IPS DF 4.7 (cell line): Measurements from ENCODE around the gene BTBD9.
"Not testable (repeated sequence)": the region's sequence is repeated elsewhere in the genome, so short reads cannot be mapped to it uniquely, and the experiment has no call there.

ENCODE experiments used
- DNase-seq: peaks from one replicate; pipeline ENCODE4 v3.0.0-alpha.2; 2013; ENCODE audit warnings: low spot score; ENCODE audit errors: extremely low read depth

BTBD9 gene

DNA sequence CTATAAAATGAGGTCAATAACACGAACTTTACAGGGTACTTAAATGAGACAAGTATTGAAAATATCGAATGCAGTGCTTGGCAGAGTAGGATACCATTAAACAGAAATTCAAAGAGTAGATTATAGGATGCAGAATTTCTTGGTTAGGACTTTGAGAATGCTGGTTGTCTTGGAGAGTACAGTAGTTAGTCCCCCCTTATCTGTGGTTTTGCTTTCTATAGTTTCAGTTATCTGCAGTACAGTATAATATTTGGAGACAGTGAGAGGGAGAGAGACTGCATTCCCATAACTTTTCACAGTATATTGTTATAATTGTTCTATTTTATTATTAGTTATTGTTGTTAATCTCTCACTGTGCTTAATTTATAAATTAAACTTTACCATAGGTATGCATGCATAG, 290.5 kb downstream of the BTBD9 start:
- DNase-seq: no peak

DNA sequence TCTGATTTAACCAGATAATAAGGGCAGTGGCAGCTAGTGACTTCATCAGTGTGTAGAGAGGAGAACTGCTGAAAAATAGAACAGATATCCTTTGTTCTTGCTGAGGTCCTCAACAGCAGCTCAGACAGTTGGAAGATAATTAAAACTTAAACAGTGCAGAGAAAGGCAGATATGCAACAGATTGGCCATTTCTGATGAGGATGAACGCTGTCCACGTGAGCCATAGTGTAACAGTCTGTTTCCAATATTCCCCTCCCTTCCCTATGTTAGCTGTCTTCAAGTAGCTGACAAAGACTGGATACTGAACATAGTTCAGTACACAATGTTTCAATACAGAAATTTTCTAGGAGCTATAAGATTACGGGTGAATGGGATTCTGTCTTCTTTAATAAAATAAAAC, 291.4 kb downstream of the BTBD9 start:
- no peak for DNase-seq

DNA sequence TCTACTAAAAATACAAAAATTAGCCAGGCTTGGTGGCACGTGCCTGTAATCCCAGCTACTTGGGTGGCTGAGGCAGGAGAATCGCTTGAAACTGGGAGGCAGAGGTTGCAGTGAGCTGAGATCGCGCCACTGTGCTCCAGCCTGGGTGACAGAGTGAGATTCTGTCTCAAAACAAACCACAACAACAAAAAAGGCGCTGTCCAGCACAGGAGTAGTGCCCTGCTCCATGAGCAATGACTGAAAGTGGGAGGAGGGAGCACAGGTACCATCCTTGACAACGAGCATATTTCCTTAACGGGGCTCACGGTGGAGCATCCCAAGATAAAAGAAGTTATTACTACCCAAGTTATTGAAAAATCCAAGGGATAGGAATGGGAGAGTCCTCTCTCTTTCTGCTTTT, 291.9 kb downstream of the BTBD9 start:
- DNase-seq: not testable (repeated sequence)

DNA sequence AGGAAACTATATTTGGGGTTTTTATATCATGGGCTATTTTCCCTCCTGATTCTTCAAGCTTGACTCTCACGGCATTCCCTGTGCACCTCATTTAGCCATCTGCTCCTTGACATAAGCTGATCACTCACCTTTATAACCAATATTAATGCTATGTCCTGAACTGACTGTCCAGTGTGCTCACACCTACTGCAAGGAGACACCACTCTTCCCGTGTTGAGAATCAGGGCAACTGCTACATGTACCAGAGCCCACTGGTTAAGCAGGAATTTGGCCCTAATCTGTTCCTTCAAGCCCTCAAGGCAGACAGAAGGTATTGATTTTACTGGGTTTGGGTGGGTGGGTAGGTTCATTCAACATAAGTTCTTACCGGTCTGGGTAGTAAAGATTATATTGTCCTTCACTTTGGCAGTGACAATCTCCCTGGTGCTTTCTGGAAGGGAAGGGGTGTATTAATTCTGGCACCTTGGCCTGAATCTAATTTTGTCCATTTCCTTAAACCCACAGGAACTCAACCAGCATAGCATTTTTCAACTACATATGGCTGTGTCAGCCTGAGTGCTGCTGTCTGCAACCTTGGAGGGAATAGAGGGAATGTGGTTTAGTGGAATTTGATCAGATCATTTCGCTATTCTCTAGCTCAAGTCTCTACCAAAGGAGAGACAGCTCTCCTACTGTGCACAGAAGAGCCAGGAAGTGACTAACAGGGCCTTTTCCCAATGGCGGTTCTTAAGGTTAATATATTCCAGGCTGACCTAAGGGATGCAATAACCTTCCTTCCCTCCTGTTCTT, 293.2 kb downstream of the BTBD9 start:
- peak; percentile 33 for DNase-seq

DNA sequence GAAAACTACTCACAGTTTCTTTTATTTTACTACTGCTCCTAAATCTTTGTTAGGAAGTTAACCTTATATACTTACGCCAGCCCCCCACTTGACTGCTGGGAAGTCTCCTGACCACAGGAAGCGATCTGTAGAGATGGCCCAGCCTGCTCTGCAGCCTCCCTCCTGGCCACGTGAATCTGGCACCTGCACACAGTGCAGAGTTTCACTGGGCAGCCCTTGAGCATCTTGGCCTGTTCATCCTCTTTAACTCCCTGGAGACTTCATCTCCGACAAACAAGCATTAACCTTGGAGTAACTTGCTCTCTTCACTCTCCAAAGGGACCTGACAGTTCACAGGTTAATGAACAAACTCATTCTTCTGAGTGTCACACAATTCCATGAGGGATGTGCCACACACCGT, 294.1 kb downstream of the BTBD9 start:
- no peak for DNase-seq

DNA sequence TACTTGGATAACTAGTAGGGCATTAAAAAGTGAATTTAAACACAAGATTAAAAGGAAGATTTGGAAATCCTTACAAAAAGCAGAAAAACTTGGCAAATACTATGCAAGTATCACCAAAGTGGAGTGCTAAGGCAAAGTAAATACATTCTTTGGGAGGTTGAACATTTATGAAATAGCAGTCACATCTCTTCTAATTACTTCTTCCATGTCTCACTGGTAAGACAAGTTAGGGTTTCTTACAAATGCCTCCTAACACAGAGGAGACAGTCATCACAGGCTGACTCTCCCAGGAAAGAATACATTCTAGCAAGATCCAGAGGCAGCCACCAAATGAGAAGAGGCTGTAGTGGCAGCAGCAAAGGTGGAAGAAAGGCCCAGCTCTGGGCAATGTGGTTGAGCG, 298.2 kb downstream of the BTBD9 start:
- no peak for DNase-seq

DNA sequence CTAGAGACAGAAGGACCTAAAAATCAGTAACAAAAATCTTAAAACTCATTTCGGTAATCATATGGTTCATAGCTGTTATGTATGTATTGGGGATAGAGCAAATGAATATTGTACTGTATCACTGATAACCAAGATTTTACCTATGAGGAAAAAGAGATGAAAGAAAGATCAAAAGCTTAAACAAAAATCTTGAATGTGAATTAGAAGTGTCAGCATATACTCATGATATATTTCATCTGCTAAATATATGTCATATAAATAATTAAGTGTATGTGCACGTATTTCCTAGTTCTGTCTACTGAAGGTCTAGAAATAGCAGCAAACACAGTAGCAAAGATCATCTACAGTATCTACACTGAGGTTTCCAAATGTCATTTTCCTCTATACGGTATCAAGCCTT, 299.8 kb downstream of the BTBD9 start:
- DNase-seq: no peak

DNA sequence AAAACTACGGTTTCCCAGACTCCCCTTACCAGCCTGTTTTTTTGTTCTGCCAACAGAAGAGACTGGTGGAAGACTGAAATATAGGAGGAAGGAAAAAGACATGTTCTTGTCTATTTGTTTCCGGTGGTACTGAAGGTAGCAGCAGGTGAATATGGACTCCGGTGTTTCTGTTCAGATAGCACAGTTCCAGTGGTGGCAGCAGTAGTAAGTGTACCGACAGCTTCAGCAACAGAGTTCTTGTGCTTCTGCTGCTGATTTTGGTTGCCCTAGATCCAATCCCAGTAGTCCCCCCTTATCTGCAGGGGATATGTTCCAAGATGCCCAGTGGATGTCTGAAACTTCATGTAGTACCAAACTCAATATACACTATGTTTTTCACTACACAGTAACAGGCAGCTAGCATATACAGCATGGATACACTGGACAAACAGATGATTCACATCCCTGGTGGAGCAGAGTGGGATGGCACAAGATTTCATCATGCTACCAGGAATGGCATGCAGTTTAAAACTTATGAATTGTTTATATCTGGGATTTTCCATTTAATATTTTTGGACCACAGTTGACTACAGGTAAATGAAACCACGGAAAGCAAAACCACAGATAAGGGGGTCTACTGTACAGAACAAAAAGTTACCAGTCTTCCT, 301.8 kb downstream of the BTBD9 start:
- DNase-seq: no peak

DNA sequence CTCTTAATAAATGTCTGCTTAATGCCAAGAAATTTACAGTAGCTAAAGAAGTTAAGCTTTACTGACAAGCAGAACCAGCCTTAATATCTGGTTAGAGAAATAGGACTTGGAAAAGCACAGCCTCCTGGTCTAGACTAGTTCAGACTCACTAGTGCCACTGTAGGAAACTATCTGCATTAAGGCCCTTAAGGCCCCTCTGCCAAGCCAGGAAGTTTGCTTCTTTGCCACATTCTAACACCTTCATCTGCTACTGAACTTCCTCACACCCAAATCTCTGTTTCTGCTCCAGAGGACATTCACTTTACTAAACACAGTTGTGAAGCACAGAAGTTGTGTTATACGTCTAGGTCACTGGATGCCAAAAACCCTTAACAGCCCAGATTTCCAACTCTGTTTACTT, 302.8 kb downstream of the BTBD9 start:
- no peak for DNase-seq

DNA sequence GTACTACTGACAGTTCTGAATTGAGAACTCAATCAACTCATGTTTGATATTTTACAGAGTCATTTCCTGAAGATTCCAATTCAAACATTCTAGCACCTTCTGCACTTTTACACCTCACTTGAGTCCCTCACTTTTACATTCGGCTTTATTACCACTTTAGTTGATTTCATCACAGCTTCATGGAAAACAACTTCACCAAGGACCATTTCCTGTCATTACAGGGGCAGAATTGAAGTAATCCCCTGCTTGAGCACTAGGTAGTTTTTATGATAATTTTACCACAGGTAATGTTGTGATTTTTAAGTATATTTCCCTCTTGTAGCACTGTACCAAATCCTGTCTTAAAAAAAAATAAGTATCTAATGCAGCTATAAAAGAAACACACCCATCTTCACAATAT, 312.9 kb downstream of the BTBD9 start:
- no peak for DNase-seq

DNA sequence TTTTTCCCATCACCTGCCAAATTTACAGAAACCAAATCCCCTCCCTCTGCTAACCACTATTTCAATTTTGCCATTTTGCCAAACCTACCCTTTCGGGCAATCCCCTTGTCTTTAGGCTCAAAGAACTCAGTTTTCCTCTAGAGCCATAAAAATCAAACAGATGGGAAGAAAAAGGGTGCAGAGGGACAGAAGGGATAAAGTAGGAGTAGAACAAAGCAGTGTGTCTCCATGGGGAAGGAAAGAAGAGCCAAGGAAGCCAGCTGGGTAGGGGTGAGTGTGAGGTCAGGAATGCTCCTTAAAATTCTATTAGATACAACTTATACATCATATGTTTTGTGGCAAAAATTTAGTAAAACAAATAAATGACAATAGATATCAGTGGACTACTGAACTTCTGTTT, 316.5 kb downstream of the BTBD9 start:
- DNase-seq: no peak

DNA sequence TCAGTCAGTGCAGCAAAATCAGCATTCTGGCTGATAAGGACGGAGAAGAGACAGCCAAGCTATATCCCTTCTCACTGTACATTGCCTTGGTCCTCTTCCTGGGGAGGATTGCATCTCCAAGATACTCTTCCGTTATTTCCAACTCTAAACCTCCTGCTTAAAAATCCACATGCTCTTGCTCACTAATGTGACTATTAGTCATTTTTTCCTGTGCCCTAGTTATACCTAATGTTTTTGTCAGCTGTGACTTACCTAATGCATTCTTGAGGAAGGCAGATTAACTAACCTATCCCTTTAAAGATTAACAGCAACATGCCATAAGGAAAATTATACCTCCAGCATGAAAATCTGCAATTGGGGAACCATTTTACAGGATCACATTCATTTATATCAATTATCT, 317.6 kb downstream of the BTBD9 start:
- DNase-seq: no peak

DNA sequence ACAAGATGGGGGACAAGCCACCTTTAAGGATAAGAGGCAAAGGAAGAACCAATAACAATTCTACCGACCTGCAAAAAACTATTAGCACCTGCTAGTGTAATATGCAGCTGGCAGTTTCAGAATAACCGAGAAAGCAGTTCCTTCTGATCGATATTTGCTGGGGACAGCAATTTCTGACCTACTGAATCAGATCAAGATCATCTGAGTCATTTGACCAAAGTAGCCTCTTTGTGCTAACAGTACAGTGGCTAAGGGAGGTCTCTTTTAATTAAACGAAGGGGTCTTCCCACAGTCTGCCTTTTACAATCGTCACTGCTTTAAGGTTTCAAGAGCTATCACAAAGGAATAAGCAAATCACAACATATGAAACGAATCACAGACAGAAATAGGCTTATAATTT, 318.9 kb downstream of the BTBD9 start:
- DNase-seq: no peak

DNA sequence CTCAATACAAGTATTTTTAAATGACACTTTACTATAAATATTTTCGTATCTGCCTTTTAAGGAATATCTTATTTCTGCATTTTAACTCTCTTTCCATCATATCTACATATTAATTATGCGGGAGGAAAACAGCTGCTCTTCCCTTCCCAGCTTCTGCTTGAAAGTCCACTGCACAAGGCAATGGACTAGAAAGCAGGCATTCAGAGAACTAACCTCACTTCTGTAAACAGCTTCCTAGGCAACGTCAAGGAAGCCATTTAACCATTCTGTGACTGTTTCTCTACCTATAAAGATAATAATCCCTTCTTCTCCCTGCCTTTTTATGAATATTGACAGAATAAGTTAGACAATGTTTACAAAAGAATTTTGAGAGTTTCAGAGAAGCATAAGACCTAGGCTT, 319.4 kb downstream of the BTBD9 start:
- DNase-seq: no peak

DNA sequence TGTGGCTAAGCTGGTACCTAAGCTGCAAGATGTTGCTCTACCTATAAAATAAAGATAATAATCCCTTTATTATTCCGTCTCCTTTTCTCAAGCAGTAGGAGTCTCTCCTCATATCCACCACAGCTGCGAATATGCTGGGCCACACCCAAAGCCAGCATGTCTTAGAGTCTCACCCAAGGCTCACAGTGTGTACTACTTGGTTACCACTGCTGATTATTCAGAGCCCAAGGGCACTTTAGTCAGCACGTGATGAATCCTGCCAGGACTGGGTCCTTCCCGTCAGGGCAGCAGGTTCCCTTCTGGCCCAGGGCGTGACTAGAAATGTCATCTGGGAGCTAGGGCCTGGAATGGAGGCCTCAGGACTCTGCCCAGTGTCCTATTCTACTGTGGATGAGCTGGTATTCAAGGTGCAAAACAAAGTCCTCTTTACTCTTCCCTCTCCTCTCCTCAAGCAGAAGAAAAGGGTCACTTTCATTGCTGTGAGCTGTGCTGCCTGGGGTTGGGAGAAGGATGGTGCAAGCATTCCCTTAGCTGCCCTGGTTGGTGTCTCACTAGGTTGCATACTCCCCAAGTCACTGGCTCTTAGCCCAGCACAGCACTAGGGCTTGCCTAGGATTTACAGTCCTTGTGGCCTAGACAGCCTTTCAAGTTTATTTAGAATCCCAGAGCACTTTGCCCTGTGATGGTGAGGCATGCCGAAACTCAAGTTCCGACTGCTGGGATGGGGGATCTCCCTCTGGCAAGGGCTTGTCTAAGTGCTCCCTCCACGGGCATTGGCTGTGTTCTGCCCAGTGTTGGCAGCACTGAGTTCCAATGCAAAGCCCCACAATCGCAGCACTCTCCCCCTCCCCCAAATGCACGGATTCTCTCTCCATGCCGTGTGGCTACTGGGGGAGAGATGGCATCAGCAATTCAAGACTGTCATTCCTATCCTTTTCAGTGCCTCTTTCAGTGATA, 320.2 kb downstream of the BTBD9 start:
- no peak for DNase-seq

DNA sequence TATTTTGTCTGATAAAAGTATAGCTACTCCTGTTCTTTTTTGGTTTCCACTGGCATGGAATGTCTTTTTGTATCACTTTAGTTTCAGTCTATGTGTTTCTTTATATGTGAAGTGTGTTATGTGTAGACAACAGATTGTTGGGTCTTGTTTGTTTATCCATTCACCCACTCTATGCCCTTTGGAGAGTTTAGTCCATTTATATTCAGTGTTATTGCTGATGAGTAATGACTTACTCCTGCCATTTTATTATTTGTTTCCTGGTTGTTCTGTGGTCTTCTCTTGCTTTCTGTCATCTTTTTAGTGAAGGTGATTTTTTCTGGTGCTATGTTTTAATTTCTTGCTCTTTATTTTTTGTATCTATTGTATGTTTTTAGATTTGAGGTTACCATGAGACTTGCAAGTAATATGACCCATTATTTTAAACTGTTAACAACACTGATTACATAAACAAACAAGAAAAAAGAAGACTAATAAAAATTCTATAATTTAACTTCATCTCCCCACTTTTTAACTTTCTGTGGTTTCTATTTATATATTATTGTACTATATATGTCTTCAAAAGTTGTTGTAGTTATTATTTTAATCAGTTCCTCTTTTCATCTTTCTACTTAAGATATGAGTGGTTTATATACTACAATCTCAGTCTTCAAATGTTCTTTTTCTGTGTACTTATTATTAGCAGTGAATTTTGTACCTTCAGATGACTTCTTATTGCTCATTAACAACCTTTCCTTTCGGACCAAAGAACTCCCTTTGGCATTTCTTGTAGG, 323.4 kb downstream of the BTBD9 start:
- no peak for DNase-seq

DNA sequence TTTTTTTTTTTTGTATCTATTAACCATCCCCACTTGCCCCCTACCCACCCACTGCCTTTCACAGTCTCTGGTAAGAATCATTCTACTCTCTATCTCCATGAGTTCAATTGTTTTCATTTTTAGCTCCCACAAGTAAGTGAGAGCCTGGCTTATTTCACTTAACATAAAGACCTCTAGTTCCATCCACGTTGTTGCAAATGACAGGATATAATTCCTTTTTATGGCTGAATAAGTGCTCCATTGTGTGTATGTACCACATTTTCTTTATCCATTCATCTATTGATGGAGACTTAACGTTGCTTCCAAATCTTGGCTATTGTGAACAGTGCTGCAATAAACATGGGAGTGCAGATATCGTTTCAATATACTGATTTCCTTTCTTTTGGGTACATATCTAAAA, 328.5 kb downstream of the BTBD9 start:
- no peak for DNase-seq

DNA sequence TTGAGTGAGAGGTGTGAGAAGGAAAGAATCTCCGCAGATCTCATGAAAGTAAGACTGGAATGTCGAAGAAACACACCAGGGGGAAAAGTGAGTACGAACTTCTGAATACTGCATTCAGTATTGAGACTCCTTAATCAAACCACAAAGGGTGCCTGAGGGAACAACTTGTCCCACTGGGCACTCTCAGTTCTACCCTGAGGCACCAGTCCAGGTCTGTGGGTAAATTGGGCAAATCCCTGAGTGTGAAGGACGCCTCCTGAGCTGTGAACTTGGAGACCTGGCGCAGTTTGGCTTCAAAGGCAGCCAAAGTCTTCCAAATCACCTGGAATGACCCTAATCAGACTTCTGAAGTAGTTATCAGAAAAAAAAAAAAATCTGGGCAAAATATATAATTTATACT, 329.7 kb downstream of the BTBD9 start:
- DNase-seq: no peak

DNA sequence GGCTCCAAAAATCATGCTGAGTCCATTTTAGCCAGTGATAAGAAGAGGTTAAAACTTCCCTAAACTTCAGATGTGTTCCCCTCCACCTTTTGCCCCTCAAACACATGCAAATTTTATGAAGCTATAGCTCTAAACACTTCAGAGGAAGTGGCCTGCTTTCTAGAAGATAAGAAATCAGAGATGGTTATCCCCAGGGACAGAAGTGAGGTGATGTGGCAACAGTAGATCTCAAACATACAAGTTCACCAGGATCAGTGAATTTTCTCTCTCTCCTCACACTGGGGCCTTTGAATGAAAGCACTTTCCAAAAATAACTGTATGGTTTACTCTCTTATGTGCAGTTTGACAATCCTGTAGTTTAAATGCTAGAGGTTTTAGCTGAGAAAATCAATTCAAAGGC, 332.0 kb downstream of the BTBD9 start:
- no peak for DNase-seq

DNA sequence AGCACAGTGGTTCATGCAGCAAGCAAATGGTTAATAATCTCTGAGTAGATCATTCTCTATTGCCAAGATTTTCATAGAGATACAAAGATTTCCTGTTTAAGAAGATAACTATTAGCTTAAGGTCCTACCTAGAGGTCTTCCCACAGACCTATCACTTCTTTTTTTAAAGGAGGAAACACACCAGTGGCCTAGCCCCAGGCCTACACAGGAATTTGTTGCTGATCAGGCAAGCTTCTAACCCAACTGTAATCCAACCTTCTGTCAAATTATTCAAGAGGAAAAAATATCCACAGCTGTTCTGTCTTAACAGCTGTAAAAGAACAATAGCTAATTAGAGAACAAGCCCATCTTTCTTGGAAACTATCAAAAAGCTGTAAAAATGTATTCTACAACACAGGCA, 332.8 kb downstream of the BTBD9 start:
- DNase-seq: no peak

DNA sequence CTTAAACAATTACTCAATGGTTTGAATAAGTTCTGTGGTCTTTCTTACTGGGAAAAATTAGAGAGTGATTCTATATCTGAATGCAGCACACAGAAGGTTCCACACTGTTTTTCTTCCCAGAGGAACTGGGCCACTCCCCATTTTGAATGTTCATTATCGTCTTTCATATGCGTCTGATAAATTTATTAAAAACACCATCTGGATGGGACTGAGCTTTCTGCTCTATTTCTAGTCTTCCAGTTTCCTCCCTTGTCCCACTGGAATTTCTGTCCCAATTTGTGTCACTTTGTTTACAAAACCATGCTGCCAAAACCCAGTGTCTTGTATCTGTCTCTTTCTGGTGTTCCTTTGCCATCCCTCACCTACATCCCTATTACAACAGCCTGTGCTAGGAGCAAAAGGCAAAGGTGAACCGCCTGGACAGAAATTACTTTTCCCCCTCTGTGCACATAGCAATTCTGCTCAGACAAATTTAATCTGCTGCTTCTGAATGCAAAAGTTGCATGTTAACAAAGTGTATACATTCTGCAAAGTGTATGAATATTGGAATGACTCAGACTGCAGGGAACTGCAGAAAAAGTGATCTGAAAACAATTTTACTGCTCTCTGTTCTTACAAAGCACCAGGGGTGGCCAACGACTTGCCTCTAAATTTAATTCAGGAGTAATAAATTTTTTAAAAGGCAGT, 333.6 kb downstream of the BTBD9 start:
- DNase-seq: no peak
